SK-N-MC (cell line): ENCODE data around the gene PPP1R9A.

Experiments used
- EZH2 ChIP-seq: fragments of 200-600 bp; sonication (generic); IDR thresholded peaks from one replicate; pipeline ENCODE4 v1.6.1; 2017; ENCODE audit warnings: antibody characterized with exemption
- FOXP2 ChIP-seq: optimal IDR thresholded peaks from 2 replicates; pipeline ENCODE3; 2011; ENCODE audit warnings: mild to moderate bottlenecking, moderate library complexity; ENCODE audit not compliant: insufficient read depth; ENCODE audit errors: extremely low read length, control extremely low read depth
- POLR2AphosphoS5 ChIP-seq: IDR thresholded peaks from 2 replicates; pipeline ENCODE4 v1.6.1; 2012; ENCODE audit warnings: mild to moderate bottlenecking, low read depth, low read length, borderline replicate concordance

GRCh38 chr7:94980418-94981142 lies 73.2 kb downstream of the PPP1R9A start:
- TF ChIP-seq POLR2AphosphoS5, result no peak
- TF ChIP-seq EZH2, result no peak
- no peak for TF ChIP-seq FOXP2
